H1 (cell line): ENCODE measurements around the gene CXCR5. TPM values are rescaled to one million over a fixed set of nuclear protein-coding genes. Genes with fewer than 3 reads are reported as not detected.

ENCODE experiments used
- CTCF ChIA-PET: fragments of 300-600 bp; sonication (Branson Sonifier 250); formaldehyde crosslinking; loops from one replicate; lab custom pipeline; 2021; ENCODE audit not compliant: partially characterized antibody; lab: Charles Lee
- POLR2A ChIA-PET: fragments of 300-600 bp; sonication (Branson Sonifier 250); formaldehyde crosslinking; loops from one replicate; lab custom pipeline; 2021; ENCODE audit warnings: inconsistent platforms; ENCODE audit not compliant: partially characterized antibody; lab: Charles Lee
- DNase-seq, 2 experiments: peaks; one replicate each; pipeline versions ENCODE4 v3.0.0 to v3.0.0-alpha.2; 2010 to 2022; ENCODE audit warnings: low spot score in 2 of 2, low read depth in 1 of 2, mixed read lengths in 1 of 2
- FAIRE-seq: peaks from 2 replicates; lab custom pipeline; 2011; peaks lifted over from hg19 to GRCh38; lab: Jason Lieb, UNC
- H2AFZ ChIP-seq: 2 replicates; pipeline ENCODE4 v1.8.1; 2012; ENCODE audit warnings: low read length, inconsistent platforms
- H2AK5ac ChIP-seq: 2 replicates; pipeline ENCODE4 v1.6.1; 2013; ENCODE audit warnings: low read depth, low read length
- H2BK120ac ChIP-seq: replicated peaks from 2 replicates; pipeline ENCODE3; 2013; ENCODE audit warnings: low read depth, low read length, inconsistent platforms
- H2BK12ac ChIP-seq: 2 replicates; pipeline ENCODE4 v1.6.1; 2013; ENCODE audit warnings: low read depth, low read length
- H2BK15ac ChIP-seq: 2 replicates; pipeline ENCODE4 v1.6.1; 2013; ENCODE audit warnings: low read length
- H2BK20ac ChIP-seq: 2 replicates; pipeline ENCODE4 v1.6.1; 2013; ENCODE audit warnings: low read length
- H2BK5ac ChIP-seq: 2 replicates; pipeline ENCODE4 v1.6.1; 2013; ENCODE audit warnings: low read depth, low read length
- H3K14ac ChIP-seq: 2 replicates; pipeline ENCODE4 v1.6.1; 2013; ENCODE audit warnings: inconsistent platforms; ENCODE audit not compliant: insufficient read length
- H3K18ac ChIP-seq: 2 replicates; pipeline ENCODE4 v1.6.1; 2013; ENCODE audit warnings: low read length; ENCODE audit errors: extremely low read depth
- H3K23ac ChIP-seq: 2 replicates; pipeline ENCODE4 v1.6.1; 2013; ENCODE audit warnings: inconsistent platforms; ENCODE audit not compliant: insufficient read length
- H3K23me2 ChIP-seq: 2 replicates; pipeline ENCODE4 v1.6.1; 2013; ENCODE audit warnings: low read depth, low read length
- H3K27ac ChIP-seq: 2 replicates; pipeline ENCODE4 v1.6.1; 2011; ENCODE audit warnings: low read depth, low read length, inconsistent platforms
- H3K27me3 ChIP-seq, 4 experiments: replicated peaks in 1 of 4; 1 replicate in 1 of 4; 2 replicates in 3 of 4; pipeline versions ENCODE4 v1.6.1 to v1.8.1; 2011 to 2013; ENCODE audit warnings: low read length in 3 of 4, mild to moderate bottlenecking in 3 of 4, inconsistent platforms in 2 of 4, mixed read lengths in 2 of 4, moderate library complexity in 1 of 4; ENCODE audit not compliant: control insufficient read depth in 3 of 4, insufficient read depth in 3 of 4; ENCODE audit errors: extremely low read depth in 1 of 4
- H3K36me3 ChIP-seq, 4 experiments: 2 replicates each; pipeline versions ENCODE4 v1.6.1 to v1.8.1; 2011 to 2013; ENCODE audit warnings: mild to moderate bottlenecking in 4 of 4, low read length in 3 of 4, moderate library complexity in 2 of 4, control low read depth in 1 of 4, inconsistent platforms in 1 of 4; ENCODE audit not compliant: insufficient read depth in 4 of 4, control insufficient read depth in 2 of 4
- H3K4ac ChIP-seq: replicated peaks from 2 replicates; pipeline ENCODE3; 2013; ENCODE audit warnings: low read length, low read depth, mixed read lengths, inconsistent platforms; ENCODE audit not compliant: insufficient read length
- H3K4me1 ChIP-seq, 4 experiments: replicated peaks in 1 of 4; 1 replicate in 1 of 4; 2 replicates in 3 of 4; pipeline versions ENCODE4 v1.6.1 to v1.8.1; 2011 to 2013; ENCODE audit warnings: low read length in 3 of 4, inconsistent platforms in 2 of 4, mixed read lengths in 1 of 4; ENCODE audit not compliant: insufficient read depth in 4 of 4, control insufficient read depth in 3 of 4
- H3K4me2 ChIP-seq, 2 experiments: 2 replicates each; pipeline versions ENCODE4 v1.6.1 to v1.8.1; 2011 to 2013; ENCODE audit warnings: low read depth in 2 of 2, low read length in 2 of 2, control low read depth in 1 of 2, inconsistent platforms in 1 of 2, mild to moderate bottlenecking in 1 of 2; ENCODE audit not compliant: insufficient read depth in 1 of 2
- H3K4me3 ChIP-seq, 4 experiments: fragments of 200-600, 300-600 bp in 1 of 4; sonication (generic), shearing (Covaris generic), sonication (Bioruptor Twin) in 1 of 4; 2 replicates each; pipeline versions ENCODE4 v1.5.1 to v1.8.1; 2011 to 2016; ENCODE audit warnings: low read length in 4 of 4, low read depth in 3 of 4, control low read depth in 2 of 4, inconsistent platforms in 2 of 4, mild to moderate bottlenecking in 2 of 4, mixed read lengths in 1 of 4, moderate library complexity in 1 of 4; ENCODE audit not compliant: insufficient read depth in 2 of 4; ENCODE audit errors: extremely low read depth in 1 of 4
- H3K56ac ChIP-seq: replicated peaks from 2 replicates; pipeline ENCODE3; 2013; ENCODE audit warnings: low read depth, mild to moderate bottlenecking, mixed read lengths, low read length, inconsistent platforms; ENCODE audit not compliant: insufficient read length
- H3K79me1 ChIP-seq: 2 replicates; pipeline ENCODE4 v1.6.1; 2013; ENCODE audit warnings: low read depth, low read length, control low read depth
- H3K79me2 ChIP-seq, 2 experiments: 2 replicates each; pipeline versions ENCODE4 v1.6.1 to v1.8.1; 2012 to 2013; ENCODE audit warnings: low read length in 2 of 2, mild to moderate bottlenecking in 2 of 2, inconsistent platforms in 1 of 2; ENCODE audit not compliant: insufficient read depth in 2 of 2, control insufficient read depth in 1 of 2
- H3K9ac ChIP-seq, 4 experiments: replicated peaks in 1 of 4; 1 replicate in 1 of 4; 2 replicates in 3 of 4; pipeline versions ENCODE4 v1.6.1 to v1.8.1; 2011 to 2013; ENCODE audit warnings: low read depth in 3 of 4, low read length in 3 of 4, control low read depth in 2 of 4, mild to moderate bottlenecking in 2 of 4, moderate library complexity in 2 of 4, inconsistent platforms in 1 of 4; ENCODE audit errors: extremely low read depth in 1 of 4
- H3K9me3 ChIP-seq, 2 experiments: 2 replicates each; pipeline versions ENCODE4 v1.6.1 to v1.8.1; 2012 to 2013; ENCODE audit warnings: mild to moderate bottlenecking in 2 of 2, moderate library complexity in 2 of 2, control low read depth in 1 of 2, inconsistent platforms in 1 of 2, low read depth in 1 of 2, low read length in 1 of 2, mixed read lengths in 1 of 2; ENCODE audit not compliant: insufficient read depth in 2 of 2
- H4K20me1 ChIP-seq, 2 experiments: replicated peaks in 1 of 2; 2 replicates each; pipeline versions ENCODE3 to v1.8.1; 2011 to 2013; ENCODE audit warnings: inconsistent platforms in 2 of 2, low read length in 2 of 2, mild to moderate bottlenecking in 1 of 2; ENCODE audit not compliant: insufficient read depth in 2 of 2, control insufficient read depth in 1 of 2
- H4K5ac ChIP-seq: 2 replicates; pipeline ENCODE4 v1.6.1; 2013; ENCODE audit warnings: low read length, low read depth, mixed read lengths, inconsistent platforms; ENCODE audit not compliant: insufficient read length
- H4K8ac ChIP-seq: 2 replicates; pipeline ENCODE4 v1.8.0; 2013; ENCODE audit warnings: mild to moderate bottlenecking, moderate library complexity, low read length, inconsistent platforms; ENCODE audit not compliant: insufficient read depth; ENCODE audit errors: extremely low read depth
- H4K91ac ChIP-seq: replicated peaks from 2 replicates; pipeline ENCODE3; 2013; ENCODE audit warnings: low read length, mixed read lengths, inconsistent platforms; ENCODE audit not compliant: insufficient read length
- NANOG ChIP-seq: IDR thresholded peaks from 2 replicates; pipeline ENCODE4 v1.6.1; 2011; ENCODE audit warnings: low read length, low read depth, mild to moderate bottlenecking, inconsistent platforms; ENCODE audit not compliant: insufficient read depth, poor library complexity, severe bottlenecking
- YY1 ChIP-seq: IDR thresholded peaks from 2 replicates; pipeline ENCODE4 v1.6.1; 2011; ENCODE audit warnings: low read depth, mild to moderate bottlenecking, low read length
- WGBS, 2 experiments: shearing (Covaris generic) in 1 of 2; methylation state at CpG; one replicate each; pipeline versions ENCODE4 v1.1.6 to v1.1.7; 2013 to 2015; ENCODE audit warnings: low lambda C conversion rate in 2 of 2, mixed read lengths in 2 of 2, inconsistent platforms in 1 of 2, low coverage in 1 of 2, missing lambda C conversion rate in 1 of 2; ENCODE audit not compliant: insufficient replicate concordance in 2 of 2, insufficient coverage in 1 of 2, insufficient read length in 1 of 2; ENCODE audit errors: extremely low coverage in 1 of 2, missing lambda C conversion rate in 1 of 2; 5-methylcytosine and 5-hydroxymethylcytosine counted together
- polyA plus RNA-seq, 7 experiments: library from polyadenylated mRNA; depleted of rRNA in 3 of 7; stranded (reverse) in 5 of 7; unstranded in 2 of 7; fragments of >200 nt in 5 of 7; fragments of 200-250 nt in 2 of 7; gene quantifications; 1 replicate in 5 of 7; 2 replicates in 1 of 7; 4 replicates in 1 of 7; pipeline versions ENCODE4 v1.2.1 to v1.2.3, GENCODE V29; 2011 to 2013; ENCODE audit warnings: missing spikeins in 2 of 7, mixed read lengths in 2 of 7
- total RNA-seq: library from RNA; stranded (reverse); fragmentation: NEBNext Ultra II Directional; extraction: Animal tissue kit (Norgen Biotek cat#: 25700); gene quantifications from 2 replicates; pipeline ENCODE4 v1.2.1, GENCODE V29; 2021
- TF ChIP-seq, protein P1 (sequence below), 3 experiments: IDR thresholded peaks; 1 replicate in 2 of 3; 2 replicates in 1 of 3; pipeline versions ENCODE4 v1.5.1 to v1.6.1; 2011; ENCODE audit warnings: low read length in 3 of 3, mild to moderate bottlenecking in 3 of 3, inconsistent platforms in 2 of 3, low read depth in 1 of 3, moderate library complexity in 1 of 3; ENCODE audit not compliant: insufficient read depth in 1 of 3; ENCODE audit errors: control extremely low read depth in 1 of 3

CXCR5 gene
- total and polyA plus RNA-seq, 2 of the 8 experiments (the other 6 are each of a cell fraction or from before 2014, with no cell fraction given), result not detected

GRCh38 chr11:118834427-118835028 lies 49.2 kb upstream of the CXCR5 start:
- no peak overlapping the region for H2AK5ac ChIP-seq
- no peak overlapping the region for H3K18ac ChIP-seq
- FAIRE-seq (no peak), DNase-seq (no peak)
- H3K9me3 ChIP-seq, result no peaks in the 10 kb centered on the region
- no peak overlapping the region for H3K27ac ChIP-seq
- no peak overlapping the region for H3K14ac ChIP-seq
- H4K8ac ChIP-seq, result no peak overlapping the region
- no peak overlapping the region for H3K4me2 ChIP-seq
- no peak overlapping the region for H2BK120ac ChIP-seq
- no peak overlapping the region for H4K91ac ChIP-seq
- no peaks in the 10 kb centered on the region for H3K79me2 ChIP-seq
- no peak overlapping the region for H3K4me3 ChIP-seq
- no peak overlapping the region for H3K56ac ChIP-seq
- H2AFZ ChIP-seq, result no peak overlapping the region
- H2BK15ac ChIP-seq, result no peak overlapping the region
- H2BK12ac ChIP-seq, result no peak overlapping the region
- no peaks in the 10 kb centered on the region for H3K23me2 ChIP-seq
- CTCF ChIA-PET, result interaction anchor here (1.1 kb wide), 1 partner anchor 147 kb away, joined by 3 read pairs; no protein-coding TSS in a partner anchor
- H2BK20ac ChIP-seq, result no peak overlapping the region
- no peak for TF ChIP-seq NANOG
- TF ChIP-seq YY1, result no peak
- TF ChIP-seq, protein P1, sequence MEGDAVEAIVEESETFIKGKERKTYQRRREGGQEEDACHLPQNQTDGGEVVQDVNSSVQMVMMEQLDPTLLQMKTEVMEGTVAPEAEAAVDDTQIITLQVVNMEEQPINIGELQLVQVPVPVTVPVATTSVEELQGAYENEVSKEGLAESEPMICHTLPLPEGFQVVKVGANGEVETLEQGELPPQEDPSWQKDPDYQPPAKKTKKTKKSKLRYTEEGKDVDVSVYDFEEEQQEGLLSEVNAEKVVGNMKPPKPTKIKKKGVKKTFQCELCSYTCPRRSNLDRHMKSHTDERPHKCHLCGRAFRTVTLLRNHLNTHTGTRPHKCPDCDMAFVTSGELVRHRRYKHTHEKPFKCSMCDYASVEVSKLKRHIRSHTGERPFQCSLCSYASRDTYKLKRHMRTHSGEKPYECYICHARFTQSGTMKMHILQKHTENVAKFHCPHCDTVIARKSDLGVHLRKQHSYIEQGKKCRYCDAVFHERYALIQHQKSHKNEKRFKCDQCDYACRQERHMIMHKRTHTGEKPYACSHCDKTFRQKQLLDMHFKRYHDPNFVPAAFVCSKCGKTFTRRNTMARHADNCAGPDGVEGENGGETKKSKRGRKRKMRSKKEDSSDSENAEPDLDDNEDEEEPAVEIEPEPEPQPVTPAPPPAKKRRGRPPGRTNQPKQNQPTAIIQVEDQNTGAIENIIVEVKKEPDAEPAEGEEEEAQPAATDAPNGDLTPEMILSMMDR (IDR thresholded peaks at IDR 0.05; ENCODE audit: control extremely low read depth in 1 of 3, insufficient read depth in 1 of 3, low read depth in 1 of 3, low read length in 3 of 3), result no peak
- H3K23ac ChIP-seq, result no peak overlapping the region
- H3K36me3 ChIP-seq, result no peaks in the 10 kb centered on the region
- H4K20me1 ChIP-seq, result no peaks in the 10 kb centered on the region
- no peaks in the 10 kb centered on the region for H3K4me1 ChIP-seq
- no peak overlapping the region for H3K4ac ChIP-seq
- H3K27me3 ChIP-seq, result no peaks in the 10 kb centered on the region
- 85% methylated on average over 6 of the region's 6 CpGs; no CpG with 5 or more reads in 1 of the 2 experiments for WGBS, 2 experiments
- POLR2A ChIA-PET, result interaction anchor here (1.0 to 1.2 kb wide), 2 partner anchors 42 to 65 kb away, joined by 3 read pairs; no protein-coding TSS in a partner anchor
- H4K5ac ChIP-seq, result no peak overlapping the region
- H3K79me1 ChIP-seq, result no peaks in the 10 kb centered on the region
- H2BK5ac ChIP-seq, result no peak overlapping the region
- no peak overlapping the region for H3K9ac ChIP-seq
